A673 (cell line): ENCODE measurements around the gene C1QTNF9.

Experiments
- EZH2 ChIP-seq: fragments of 200-600 bp; sonication (generic); IDR thresholded peaks from 2 replicates; pipeline ENCODE4 v1.6.1; 2017; ENCODE audit warnings: borderline replicate concordance, low read depth, mild to moderate bottlenecking, mixed read lengths, antibody characterized with exemption, low read length; ENCODE audit not compliant: poor library complexity, severe bottlenecking
- TF ChIP-seq, protein P1 (sequence below): fragments of 300-800, 200-600 bp; sonication (generic); conservative IDR thresholded peaks from 2 replicates; pipeline ENCODE4 v1.5.1; 2017; ENCODE audit warnings: low read depth, mild to moderate bottlenecking, antibody characterized with exemption, low read length, moderate library complexity, mixed read lengths

DNA sequence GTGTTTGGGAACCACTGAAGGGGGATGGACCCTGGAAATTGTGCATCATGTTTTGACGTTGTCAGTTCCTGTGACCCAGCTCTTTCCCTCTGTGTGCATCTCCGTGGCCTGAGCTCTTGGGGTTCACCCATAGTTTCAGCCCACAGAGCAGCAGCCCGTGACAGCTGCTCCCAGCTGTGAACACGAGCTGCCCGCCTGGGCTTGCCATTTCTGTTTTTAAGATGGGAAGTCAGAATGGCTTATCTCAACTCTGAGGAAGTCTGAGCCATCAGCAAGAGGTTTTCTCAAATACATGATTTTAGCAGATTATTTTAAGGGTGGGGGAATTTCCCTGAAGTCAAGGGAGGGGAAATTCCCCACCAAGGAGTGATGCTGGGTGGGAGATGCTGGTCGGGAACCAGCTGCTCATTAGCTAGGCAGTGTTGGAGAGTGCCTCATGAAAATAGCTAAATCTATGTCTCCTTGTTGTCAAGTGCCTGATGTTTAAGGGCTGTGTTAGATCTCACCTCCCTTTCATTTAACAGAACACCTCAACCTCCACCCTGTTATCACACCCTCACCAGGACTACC lies 34.8 kb upstream of the C1QTNF9 start:
- TF ChIP-seq, protein P1, sequence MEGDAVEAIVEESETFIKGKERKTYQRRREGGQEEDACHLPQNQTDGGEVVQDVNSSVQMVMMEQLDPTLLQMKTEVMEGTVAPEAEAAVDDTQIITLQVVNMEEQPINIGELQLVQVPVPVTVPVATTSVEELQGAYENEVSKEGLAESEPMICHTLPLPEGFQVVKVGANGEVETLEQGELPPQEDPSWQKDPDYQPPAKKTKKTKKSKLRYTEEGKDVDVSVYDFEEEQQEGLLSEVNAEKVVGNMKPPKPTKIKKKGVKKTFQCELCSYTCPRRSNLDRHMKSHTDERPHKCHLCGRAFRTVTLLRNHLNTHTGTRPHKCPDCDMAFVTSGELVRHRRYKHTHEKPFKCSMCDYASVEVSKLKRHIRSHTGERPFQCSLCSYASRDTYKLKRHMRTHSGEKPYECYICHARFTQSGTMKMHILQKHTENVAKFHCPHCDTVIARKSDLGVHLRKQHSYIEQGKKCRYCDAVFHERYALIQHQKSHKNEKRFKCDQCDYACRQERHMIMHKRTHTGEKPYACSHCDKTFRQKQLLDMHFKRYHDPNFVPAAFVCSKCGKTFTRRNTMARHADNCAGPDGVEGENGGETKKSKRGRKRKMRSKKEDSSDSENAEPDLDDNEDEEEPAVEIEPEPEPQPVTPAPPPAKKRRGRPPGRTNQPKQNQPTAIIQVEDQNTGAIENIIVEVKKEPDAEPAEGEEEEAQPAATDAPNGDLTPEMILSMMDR, result no peak
- no peak for TF ChIP-seq EZH2
